ENCODE measurements around the gene USHBP1. TPM values are rescaled to one million over a fixed set of nuclear protein-coding genes. Genes with fewer than 3 reads are reported as not detected.
A peak's percentile ranks its signal among the peaks of the same experiment; 100 is the strongest.

The USHBP1 gene
- total RNA-seq, 4 donors from 2014 or later, result 0.79 to 1.2 (median 0.96) TPM; not detected in 1

DNA sequence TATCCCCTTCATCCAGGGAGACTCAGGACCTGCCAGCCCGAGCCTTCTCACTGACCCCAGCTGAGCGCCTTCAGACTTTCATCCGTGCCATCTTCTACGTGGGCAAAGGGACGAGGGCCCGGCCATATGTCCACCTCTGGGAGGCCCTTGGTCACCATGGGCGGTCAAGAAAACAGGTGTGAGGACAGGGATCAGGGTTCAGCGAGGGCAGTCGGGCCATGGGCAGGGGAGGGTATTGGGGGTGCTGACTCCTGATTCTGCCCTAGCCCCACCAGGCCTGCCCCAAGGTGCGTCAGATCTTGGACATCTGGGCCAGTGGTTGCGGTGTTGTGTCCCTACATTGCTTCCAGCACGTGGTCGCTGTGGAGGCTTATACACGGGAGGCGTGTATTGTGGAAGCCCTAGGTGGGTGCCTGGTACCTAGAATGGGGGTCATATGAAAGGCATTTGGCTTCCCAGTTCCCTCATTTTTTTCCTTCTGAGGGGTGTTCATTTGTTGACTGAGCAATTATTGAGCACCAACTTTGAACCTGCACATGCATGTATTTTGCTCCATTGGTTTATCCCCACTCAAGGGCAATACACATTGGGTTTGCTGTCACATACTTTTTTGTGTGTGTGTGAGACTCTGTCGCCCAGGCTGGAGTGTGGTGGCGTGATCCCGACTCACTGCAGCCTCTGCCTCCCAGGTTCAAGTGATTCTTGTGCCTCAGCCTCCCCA lies 21.0 kb upstream of the USHBP1 start:
- in situ Hi-C loops (cut with MboI; ENCODE audit: low pct_ligation_motif_present in 1 of 4, low pct_unique_long_range_greater_than_20kb in 1 of 4, low sequenced_read_pairs in 3 of 4), result loop anchor here (10.0 to 25.0 kb wide), 5 partner anchors 71 to 523 kb away; partner anchors contain the start of gene USE1 (in 1 of the 4)
- H3K36me3 ChIP-seq, result no peaks in the 10 kb centered on the region
- WGBS, 2 donors (ENCODE audit: low coverage in 1 of 2), result 91 to 100% methylated on average over 3 to 18 of the region's 18 CpGs
- H3K9me3 ChIP-seq, result no peaks in the 10 kb centered on the region
- intact Hi-C loops (cut with DNase I; ENCODE audit: low total_unique reads), result no loop called here
- no peak overlapping the region for H3K27ac ChIP-seq
- no peak overlapping the region for H3K4me3 ChIP-seq
- DNase-seq, result no peak
- H3K4me1 ChIP-seq, result peaks cover 12 to 22% (median 19%) of the 10 kb centered on the region in 4 donors
- TF ChIP-seq, protein P1, sequence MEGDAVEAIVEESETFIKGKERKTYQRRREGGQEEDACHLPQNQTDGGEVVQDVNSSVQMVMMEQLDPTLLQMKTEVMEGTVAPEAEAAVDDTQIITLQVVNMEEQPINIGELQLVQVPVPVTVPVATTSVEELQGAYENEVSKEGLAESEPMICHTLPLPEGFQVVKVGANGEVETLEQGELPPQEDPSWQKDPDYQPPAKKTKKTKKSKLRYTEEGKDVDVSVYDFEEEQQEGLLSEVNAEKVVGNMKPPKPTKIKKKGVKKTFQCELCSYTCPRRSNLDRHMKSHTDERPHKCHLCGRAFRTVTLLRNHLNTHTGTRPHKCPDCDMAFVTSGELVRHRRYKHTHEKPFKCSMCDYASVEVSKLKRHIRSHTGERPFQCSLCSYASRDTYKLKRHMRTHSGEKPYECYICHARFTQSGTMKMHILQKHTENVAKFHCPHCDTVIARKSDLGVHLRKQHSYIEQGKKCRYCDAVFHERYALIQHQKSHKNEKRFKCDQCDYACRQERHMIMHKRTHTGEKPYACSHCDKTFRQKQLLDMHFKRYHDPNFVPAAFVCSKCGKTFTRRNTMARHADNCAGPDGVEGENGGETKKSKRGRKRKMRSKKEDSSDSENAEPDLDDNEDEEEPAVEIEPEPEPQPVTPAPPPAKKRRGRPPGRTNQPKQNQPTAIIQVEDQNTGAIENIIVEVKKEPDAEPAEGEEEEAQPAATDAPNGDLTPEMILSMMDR (IDR thresholded peaks at IDR 0.05), result no peak
- no peak for TF ChIP-seq EP300 (IDR thresholded peaks at IDR 0.05; ENCODE audit: low read depth)
- no peak for TF ChIP-seq POLR2A (IDR thresholded peaks at IDR 0.05)
- TF ChIP-seq POLR2AphosphoS5 (IDR thresholded peaks at IDR 0.05), result no peak
- H3K27me3 ChIP-seq, result peaks cover 14% of the 10 kb centered on the region

DNA sequence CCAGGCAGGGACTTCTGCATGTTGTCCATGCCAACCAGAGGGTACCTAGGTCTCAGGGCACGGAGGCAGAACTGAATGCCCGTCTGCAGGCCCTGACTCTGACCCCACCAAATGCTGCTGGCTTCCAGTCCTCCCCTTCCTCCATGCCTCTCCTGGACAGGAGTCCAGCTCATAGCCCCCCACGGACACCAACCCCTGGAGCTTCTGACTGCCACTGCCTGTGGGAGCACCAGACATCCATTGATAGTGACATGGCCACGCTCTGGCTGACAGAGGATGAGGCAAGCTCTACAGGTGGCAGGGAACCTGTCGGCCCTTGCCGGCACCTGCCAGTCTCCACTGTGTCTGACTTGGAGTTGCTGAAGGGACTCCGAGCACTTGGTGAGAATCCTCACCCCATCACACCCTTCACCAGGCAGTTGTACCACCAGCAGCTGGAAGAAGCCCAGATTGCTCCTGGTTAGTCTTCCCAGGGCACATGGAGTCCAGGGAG lies 19.0 kb upstream of the USHBP1 start:
- 88% methylated on average over 6 of the region's 7 CpGs; no CpG with 5 or more reads in 1 of the 2 donors for WGBS, 2 donors (ENCODE audit: low coverage in 1 of 2)
- peaks cover 14% of the 10 kb centered on the region for H3K27me3 ChIP-seq
- H3K36me3 ChIP-seq, result no peaks in the 10 kb centered on the region
- DNase-seq, result no peak
- no peak overlapping the region for H3K27ac ChIP-seq
- no peak overlapping the region for H3K4me3 ChIP-seq
- TF ChIP-seq, protein P1 (IDR thresholded peaks at IDR 0.05), result no peak
- TF ChIP-seq POLR2AphosphoS5 (IDR thresholded peaks at IDR 0.05) (no peak), EP300 (IDR thresholded peaks at IDR 0.05; ENCODE audit: low read depth) (no peak), POLR2A (IDR thresholded peaks at IDR 0.05) (no peak)
- H3K4me1 ChIP-seq, result peaks cover 12 to 18% (median 16%) of the 10 kb centered on the region in 4 donors
- in situ Hi-C loops (cut with MboI; ENCODE audit: low pct_ligation_motif_present in 1 of 4, low pct_unique_long_range_greater_than_20kb in 1 of 4, low sequenced_read_pairs in 3 of 4) (loop anchor here (10.0 to 25.0 kb wide), 5 partner anchors 69 to 521 kb away; partner anchors contain the start of gene USE1 (in 1 of the 4)), intact Hi-C loops (cut with DNase I; ENCODE audit: low total_unique reads) (loop anchor here (2.0 kb wide), 1 partner anchor 79 kb away; no protein-coding TSS in a partner anchor)
- H3K9me3 ChIP-seq, result no peaks in the 10 kb centered on the region

DNA sequence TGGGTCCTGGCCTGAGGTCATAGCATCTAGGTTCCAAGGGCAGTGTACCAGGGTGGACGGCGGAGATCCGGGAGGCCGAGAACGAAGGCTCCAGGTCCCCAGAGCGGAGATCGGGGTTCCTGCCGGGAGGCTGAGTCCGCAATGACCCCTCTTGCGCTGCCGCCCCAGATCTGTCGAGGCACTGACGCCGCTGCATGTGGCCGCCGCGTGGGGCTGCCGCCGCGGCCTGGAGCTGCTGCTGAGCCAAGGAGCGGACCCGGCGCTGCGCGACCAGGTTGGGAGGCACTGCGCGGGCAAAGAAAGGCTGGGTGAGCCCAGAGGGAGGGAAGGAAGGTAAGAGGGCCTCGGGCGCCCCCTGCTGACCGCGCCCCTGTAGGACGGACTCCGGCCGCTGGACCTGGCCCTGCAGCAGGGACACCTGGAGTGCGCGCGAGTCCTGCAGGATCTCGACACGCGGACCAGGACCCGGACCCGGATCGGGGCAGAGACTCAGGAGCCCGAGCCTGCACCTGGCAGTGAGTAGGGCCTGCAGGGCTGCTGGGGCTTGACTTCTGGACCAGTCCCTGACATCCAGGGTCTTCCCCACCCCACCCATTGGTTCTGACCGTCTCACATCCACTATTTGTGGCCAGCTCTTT lies 18.1 kb upstream of the USHBP1 start:
- peaks cover 12 to 18% (median 16%) of the 10 kb centered on the region in 4 donors for H3K4me1 ChIP-seq
- peak; percentile 91 for DNase-seq
- in situ Hi-C loops (cut with MboI; ENCODE audit: low pct_ligation_motif_present in 1 of 4, low pct_unique_long_range_greater_than_20kb in 1 of 4, low sequenced_read_pairs in 3 of 4) (loop anchor here (10.0 to 25.0 kb wide), 5 partner anchors 68 to 520 kb away; partner anchors contain the start of gene USE1 (in 1 of the 4)), intact Hi-C loops (cut with DNase I; ENCODE audit: low total_unique reads) (loop anchor here (2.0 kb wide), 1 partner anchor 78 kb away; no protein-coding TSS in a partner anchor)
- H3K27me3 ChIP-seq, result peaks cover 14% of the 10 kb centered on the region
- no peak overlapping the region for H3K27ac ChIP-seq
- TF ChIP-seq POLR2AphosphoS5 (IDR thresholded peaks at IDR 0.05), result no peak
- TF ChIP-seq EP300 (IDR thresholded peaks at IDR 0.05; ENCODE audit: low read depth), result no peak
- TF ChIP-seq, protein P1 (IDR thresholded peaks at IDR 0.05), result peak; percentile 87 to 97 (median 95)
- TF ChIP-seq POLR2A (IDR thresholded peaks at IDR 0.05), result no peak
- peak overlapping the region in 3 of 4 donors; percentile 0 to 43 (median 27) for H3K4me3 ChIP-seq
- peaks cover 0 to under 1% (median 0%) of the 10 kb centered on the region in 4 donors for H3K36me3 ChIP-seq
- no peaks in the 10 kb centered on the region for H3K9me3 ChIP-seq
- WGBS, 2 donors (ENCODE audit: low coverage in 1 of 2), result 4% methylated on average over 41 of the region's 45 CpGs; no CpG with 5 or more reads in 1 of the 2 donors

All from transverse colon (tissue), 4 donors.